ENCODE data around the gene MAP3K1.

The MAP3K1 gene

GRCh38 chr5:56803025-56803424 is 12.3 kb upstream of the MAP3K1 start:
- Histone ChIP-seq H3K27me3 (ENCODE audit: insufficient read depth, low read length) (peaks cover 19% of the 10 kb centered on the region), H3K4me3 (ENCODE audit: low read length) (no peak overlapping the region), H2AFZ (ENCODE audit: low read depth, low read length) (no peak overlapping the region), H3K36me3 (ENCODE audit: insufficient read depth, low read length) (no peaks in the 10 kb centered on the region), H3K4me1 (ENCODE audit: insufficient read depth, low read length) (peaks cover 4% of the 10 kb centered on the region), H3K9me3 (ENCODE audit: low read length) (no peaks in the 10 kb centered on the region)

GRCh38 chr5:56803894-56804293 is 11.5 kb upstream of the MAP3K1 start:
- no peak overlapping the region for H3K4me3 ChIP-seq (ENCODE audit: low read length)
- peaks cover 4% of the 10 kb centered on the region for H3K4me1 ChIP-seq (ENCODE audit: insufficient read depth, low read length)
- peaks cover 19% of the 10 kb centered on the region for H3K27me3 ChIP-seq (ENCODE audit: insufficient read depth, low read length)

GRCh38 chr5:56807679-56808078 is 7.7 kb upstream of the MAP3K1 start:
- H3K27me3 ChIP-seq (ENCODE audit: insufficient read depth, low read length) = peaks cover 18% of the 10 kb centered on the region
- no peak overlapping the region for H3K4me3 ChIP-seq (ENCODE audit: low read length)
- no peaks in the 10 kb centered on the region for H3K36me3 ChIP-seq (ENCODE audit: insufficient read depth, low read length)
- no peak overlapping the region for H2AFZ ChIP-seq (ENCODE audit: low read depth, low read length)
- no peaks in the 10 kb centered on the region for H3K4me1 ChIP-seq (ENCODE audit: insufficient read depth, low read length)
- H3K9me3 ChIP-seq (ENCODE audit: low read length) = no peaks in the 10 kb centered on the region

More at GRCh38 chr5:56803894-56804293, 11.5 kb upstream of the MAP3K1 start:
- no peak overlapping the region for H2AFZ ChIP-seq (ENCODE audit: low read depth, low read length)
- no peaks in the 10 kb centered on the region for H3K9me3 ChIP-seq (ENCODE audit: low read length)
- no peaks in the 10 kb centered on the region for H3K36me3 ChIP-seq (ENCODE audit: insufficient read depth, low read length)

- Histone ChIP-seq H2AFZ (ENCODE audit: low read depth, low read length) (no peak overlapping the region), H3K27me3 (ENCODE audit: insufficient read depth, low read length) (peaks cover 23% of the 10 kb centered on the region), H3K36me3 (ENCODE audit: insufficient read depth, low read length) (no peaks in the 10 kb centered on the region), H3K9me3 (ENCODE audit: low read length) (no peaks in the 10 kb centered on the region), H3K4me1 (ENCODE audit: insufficient read depth, low read length) (no peaks in the 10 kb centered on the region), H3K4me3 (ENCODE audit: low read length) (no peak overlapping the region)
Measured at GRCh38 chr5:56808211-56808610, 7.1 kb upstream of the MAP3K1 start.

GRCh38 chr5:56810826-56811225 is 4.5 kb upstream of the MAP3K1 start:
- H3K9me3 ChIP-seq (ENCODE audit: low read length) = no peaks in the 10 kb centered on the region
- peaks cover 24% of the 10 kb centered on the region for H3K27me3 ChIP-seq (ENCODE audit: insufficient read depth, low read length)
- no peak overlapping the region for H2AFZ ChIP-seq (ENCODE audit: low read depth, low read length)
- H3K4me1 ChIP-seq (ENCODE audit: insufficient read depth, low read length) = no peaks in the 10 kb centered on the region
- no peak overlapping the region for H3K4me3 ChIP-seq (ENCODE audit: low read length)
- H3K36me3 ChIP-seq (ENCODE audit: insufficient read depth, low read length) = no peaks in the 10 kb centered on the region

GRCh38 chr5:56812110-56812509 is 3.2 kb upstream of the MAP3K1 start:
- Histone ChIP-seq H3K9me3 (ENCODE audit: low read length) (no peaks in the 10 kb centered on the region), H2AFZ (ENCODE audit: low read depth, low read length) (no peak overlapping the region), H3K4me3 (ENCODE audit: low read length) (no peak overlapping the region), H3K27me3 (ENCODE audit: insufficient read depth, low read length) (peaks cover 22% of the 10 kb centered on the region), H3K36me3 (ENCODE audit: insufficient read depth, low read length) (no peaks in the 10 kb centered on the region), H3K4me1 (ENCODE audit: insufficient read depth, low read length) (peaks cover under 1% of the 10 kb centered on the region)

- peaks cover 22% of the 10 kb centered on the region for H3K27me3 ChIP-seq (ENCODE audit: insufficient read depth, low read length)
- H3K4me3 ChIP-seq (ENCODE audit: low read length) = no peak overlapping the region
- H3K9me3 ChIP-seq (ENCODE audit: low read length) = no peaks in the 10 kb centered on the region
- H2AFZ ChIP-seq (ENCODE audit: low read depth, low read length) = no peak overlapping the region
- no peaks in the 10 kb centered on the region for H3K36me3 ChIP-seq (ENCODE audit: insufficient read depth, low read length)
- H3K4me1 ChIP-seq (ENCODE audit: insufficient read depth, low read length) = peaks cover 11% of the 10 kb centered on the region
Measured at GRCh38 chr5:56813302-56813701, 2.0 kb upstream of the MAP3K1 start.

- Histone ChIP-seq H3K4me1 (ENCODE audit: insufficient read depth, low read length) (peaks cover 14% of the 10 kb centered on the region), H3K36me3 (ENCODE audit: insufficient read depth, low read length) (no peaks in the 10 kb centered on the region), H3K27me3 (ENCODE audit: insufficient read depth, low read length) (peaks cover 22% of the 10 kb centered on the region), H2AFZ (ENCODE audit: low read depth, low read length) (peak overlapping the region; percentile 95), H3K4me3 (ENCODE audit: low read length) (peak overlapping the region; percentile 64), H3K9me3 (ENCODE audit: low read length) (no peaks in the 10 kb centered on the region)
Measured at GRCh38 chr5:56814361-56814962, 887 bp upstream of the MAP3K1 start.

- Histone ChIP-seq H3K27me3 (ENCODE audit: insufficient read depth, low read length) (peaks cover 22% of the 10 kb centered on the region), H2AFZ (ENCODE audit: low read depth, low read length) (peak overlapping the region; percentile 95), H3K9me3 (ENCODE audit: low read length) (no peaks in the 10 kb centered on the region), H3K4me3 (ENCODE audit: low read length) (peak overlapping the region; percentile 64), H3K4me1 (ENCODE audit: insufficient read depth, low read length) (peaks cover 14% of the 10 kb centered on the region), H3K36me3 (ENCODE audit: insufficient read depth, low read length) (no peaks in the 10 kb centered on the region)
Measured at GRCh38 chr5:56815658-56816545, 553 bp downstream of the MAP3K1 start.

GRCh38 chr5:56816546-56817081 is 1.3 kb downstream of the MAP3K1 start:
- Histone ChIP-seq H3K9me3 (ENCODE audit: low read length) (no peaks in the 10 kb centered on the region), H3K27me3 (ENCODE audit: insufficient read depth, low read length) (peaks cover 20% of the 10 kb centered on the region), H2AFZ (ENCODE audit: low read depth, low read length) (peak overlapping the region; percentile 48), H3K4me1 (ENCODE audit: insufficient read depth, low read length) (peaks cover 14% of the 10 kb centered on the region), H3K4me3 (ENCODE audit: low read length) (peak overlapping the region; percentile 64), H3K36me3 (ENCODE audit: insufficient read depth, low read length) (no peaks in the 10 kb centered on the region)

GRCh38 chr5:56817263-56818014 is 2.1 kb downstream of the MAP3K1 start:
- Histone ChIP-seq H3K36me3 (ENCODE audit: insufficient read depth, low read length) (no peaks in the 10 kb centered on the region), H3K4me1 (ENCODE audit: insufficient read depth, low read length) (peaks cover 14% of the 10 kb centered on the region), H2AFZ (ENCODE audit: low read depth, low read length) (peak overlapping the region; percentile 48), H3K27me3 (ENCODE audit: insufficient read depth, low read length) (peaks cover 20% of the 10 kb centered on the region), H3K9me3 (ENCODE audit: low read length) (no peaks in the 10 kb centered on the region), H3K4me3 (ENCODE audit: low read length) (peak overlapping the region; percentile 64)

- no peak overlapping the region for H3K4me3 ChIP-seq (ENCODE audit: low read length)
- H3K36me3 ChIP-seq (ENCODE audit: insufficient read depth, low read length) = no peaks in the 10 kb centered on the region
- no peaks in the 10 kb centered on the region for H3K9me3 ChIP-seq (ENCODE audit: low read length)
- H2AFZ ChIP-seq (ENCODE audit: low read depth, low read length) = no peak overlapping the region
- H3K4me1 ChIP-seq (ENCODE audit: insufficient read depth, low read length) = peaks cover 14% of the 10 kb centered on the region
- H3K27me3 ChIP-seq (ENCODE audit: insufficient read depth, low read length) = peaks cover 11% of the 10 kb centered on the region
Measured at GRCh38 chr5:56818450-56819037, 3.2 kb downstream of the MAP3K1 start.

Data from neuron (in vitro differentiated cells).